HepG2 (cell line): ENCODE results near the gene B4GALT7. TPM values are rescaled to one million over a fixed set of nuclear protein-coding genes. Genes with fewer than 3 reads are reported as not detected.
A peak's percentile ranks its signal among the peaks of the same experiment; 100 is the strongest.

ENCODE experiments used
- AKAP8 ChIP-seq: sonication (generic); formaldehyde crosslinking; IDR thresholded peaks from 2 replicates; pipeline ENCODE4 v1.5.1; 2020; ENCODE audit warnings: mild to moderate bottlenecking, missing genetic modification reagents
- FOXJ3 ChIP-seq: sonication (generic); formaldehyde crosslinking; IDR thresholded peaks from 2 replicates; pipeline ENCODE4 v1.4.0; 2020; ENCODE audit warnings: missing genetic modification reagents, mild to moderate bottlenecking, borderline replicate concordance
- MEF2D ChIP-seq: sonication (generic); formaldehyde crosslinking; IDR thresholded peaks from 2 replicates; pipeline ENCODE4 v1.5.1; 2020; ENCODE audit warnings: mild to moderate bottlenecking, missing genetic modification reagents
- MIER2 ChIP-seq: IDR thresholded peaks from 2 replicates; pipeline ENCODE4 v1.6.1; 2016; ENCODE audit warnings: missing biosample characterization, missing genetic modification reagents
- MIXL1 ChIP-seq: IDR thresholded peaks from 2 replicates; pipeline ENCODE4 v1.6.1; 2016
- MXD4 ChIP-seq: IDR thresholded peaks from 2 replicates; pipeline ENCODE4 v1.6.1; 2016; ENCODE audit warnings: mild to moderate bottlenecking, missing biosample characterization, missing genetic modification reagents
- RARA ChIP-seq: IDR thresholded peaks from 2 replicates; pipeline ENCODE4 v1.6.1; 2016; ENCODE audit warnings: missing genetic modification reagents, missing compliant biosample characterization
- RFXANK ChIP-seq: IDR thresholded peaks from 2 replicates; pipeline ENCODE4 v1.6.1; 2016
- SALL1 ChIP-seq: sonication (generic); formaldehyde crosslinking; IDR thresholded peaks from 2 replicates; pipeline ENCODE4 v1.8.0; 2022; ENCODE audit warnings: mild to moderate bottlenecking, missing genetic modification reagents
- TARDBP ChIP-seq: sonication (generic); formaldehyde crosslinking; IDR thresholded peaks from 2 replicates; pipeline ENCODE4 v1.8.0; 2022; ENCODE audit warnings: mild to moderate bottlenecking, missing genetic modification reagents
- YEATS4 ChIP-seq: sonication (generic); formaldehyde crosslinking; IDR thresholded peaks from 2 replicates; pipeline ENCODE4 v1.4.0; 2020; ENCODE audit warnings: missing genetic modification reagents, borderline replicate concordance
- ZNF256 ChIP-seq: sonication (generic); formaldehyde crosslinking; conservative IDR thresholded peaks from 2 replicates; pipeline ENCODE4 v1.4.0; 2020; ENCODE audit warnings: missing genetic modification reagents
- ZNF878 ChIP-seq: sonication (generic); formaldehyde crosslinking; IDR thresholded peaks from 2 replicates; pipeline ENCODE4 v1.8.1; 2023; ENCODE audit warnings: mild to moderate bottlenecking, missing genetic modification reagents, moderate library complexity
- polyA plus RNA-seq, 8 experiments: library from polyadenylated mRNA; depleted of rRNA in 3 of 8; stranded (reverse) in 7 of 8; unstranded in 1 of 8; fragments of >200 nt; fragmentation: Illumina TruSeq in 4 of 8; extraction: Trizol in 4 of 8; gene quantifications; 2 replicates each; pipeline versions ENCODE4 v1.2.1 to v1.2.3, GENCODE V29; 2011 to 2016; ENCODE audit warnings: low read depth in 4 of 8, missing spikeins in 1 of 8, mixed read lengths in 1 of 8; ENCODE audit not compliant: insufficient read depth in 1 of 8
- total RNA-seq, 5 experiments: library from RNA; depleted of rRNA; stranded (reverse); fragments of >200 nt; fragmentation: Illumina TruSeq; extraction: Trizol; gene quantifications; 2 replicates each; pipeline ENCODE4 v1.2.3, GENCODE V29; 2016; ENCODE audit warnings: low read depth in 1 of 5
- TF ChIP-seq, protein P1 (sequence below): sonication (generic); formaldehyde crosslinking; IDR thresholded peaks from 2 replicates; pipeline ENCODE4 v1.4.0; 2020; ENCODE audit warnings: missing genetic modification reagents
- TF ChIP-seq, protein P2 (sequence below): sonication (generic); formaldehyde crosslinking; IDR thresholded peaks from 2 replicates; pipeline ENCODE4 v1.4.0; 2020; ENCODE audit warnings: missing genetic modification reagents, borderline replicate concordance
- TF ChIP-seq, protein P3 (sequence below): sonication (generic); formaldehyde crosslinking; IDR thresholded peaks from 2 replicates; pipeline ENCODE4 v1.5.1; 2020; ENCODE audit warnings: mild to moderate bottlenecking, missing genetic modification reagents, borderline replicate concordance
- TF ChIP-seq, protein P4 (sequence below): sonication (generic); formaldehyde crosslinking; IDR thresholded peaks from 2 replicates; pipeline ENCODE4 v1.4.0; 2020; ENCODE audit warnings: missing genetic modification reagents
- TF ChIP-seq, protein P5 (sequence below): IDR thresholded peaks from 2 replicates; pipeline ENCODE4 v1.6.1; 2016

The B4GALT7 gene
- total and polyA plus RNA-seq, 2 of the 13 experiments (the other 11 are each of a cell fraction or from before 2014, with no cell fraction given), result 16.4 to 20.5 TPM

DNA sequence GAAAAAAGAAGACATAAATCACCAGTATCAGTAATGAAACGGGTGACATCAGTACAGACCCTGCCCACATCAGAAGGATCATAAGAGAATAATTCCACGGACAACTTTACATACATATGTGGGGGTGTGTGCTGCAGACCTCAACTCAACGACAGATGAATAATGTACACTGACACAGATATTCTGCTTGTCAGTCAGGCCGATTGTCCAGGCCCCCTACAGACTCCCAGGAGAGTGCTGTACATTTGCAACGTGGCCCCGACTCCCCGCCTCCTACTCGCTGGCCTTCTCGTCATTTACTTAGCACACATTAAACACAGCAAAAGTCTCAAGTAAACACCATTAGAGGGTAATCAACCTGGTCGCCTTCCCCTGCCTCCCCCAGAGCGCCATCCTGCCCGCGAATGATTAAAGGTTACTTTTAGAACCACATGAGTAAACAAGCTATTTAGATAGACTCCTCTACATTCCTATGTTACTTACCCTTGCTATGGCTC lies 11.5 kb upstream of the B4GALT7 start (continued):
- TF ChIP-seq, protein P1, sequence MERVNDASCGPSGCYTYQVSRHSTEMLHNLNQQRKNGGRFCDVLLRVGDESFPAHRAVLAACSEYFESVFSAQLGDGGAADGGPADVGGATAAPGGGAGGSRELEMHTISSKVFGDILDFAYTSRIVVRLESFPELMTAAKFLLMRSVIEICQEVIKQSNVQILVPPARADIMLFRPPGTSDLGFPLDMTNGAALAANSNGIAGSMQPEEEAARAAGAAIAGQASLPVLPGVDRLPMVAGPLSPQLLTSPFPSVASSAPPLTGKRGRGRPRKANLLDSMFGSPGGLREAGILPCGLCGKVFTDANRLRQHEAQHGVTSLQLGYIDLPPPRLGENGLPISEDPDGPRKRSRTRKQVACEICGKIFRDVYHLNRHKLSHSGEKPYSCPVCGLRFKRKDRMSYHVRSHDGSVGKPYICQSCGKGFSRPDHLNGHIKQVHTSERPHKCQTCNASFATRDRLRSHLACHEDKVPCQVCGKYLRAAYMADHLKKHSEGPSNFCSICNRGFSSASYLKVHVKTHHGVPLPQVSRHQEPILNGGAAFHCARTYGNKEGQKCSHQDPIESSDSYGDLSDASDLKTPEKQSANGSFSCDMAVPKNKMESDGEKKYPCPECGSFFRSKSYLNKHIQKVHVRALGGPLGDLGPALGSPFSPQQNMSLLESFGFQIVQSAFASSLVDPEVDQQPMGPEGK (CRISPR knock-in tag), result peak; percentile 76
- TF ChIP-seq MXD4 (CRISPR knock-in tag) (peak; percentile 60; the same call in 1 of the 2 replicates), ZNF256 (no peak), ZNF878 (CRISPR knock-in tag) (peak; percentile 78), MIXL1 (CRISPR knock-in tag) (peak; percentile 82), YEATS4 (CRISPR knock-in tag) (0 out of 2 replicates have a peak, but pooled peaks have one; percentile 42), AKAP8 (no peak), RFXANK (CRISPR knock-in tag) (0 out of 2 replicates have a peak, but pooled peaks have one; percentile 25), RARA (peak; percentile 73), TARDBP (peak; percentile 50; the same call in 1 of the 2 replicates), SALL1 (CRISPR knock-in tag) (peak; percentile 83), MEF2D (CRISPR knock-in tag) (peak; percentile 66), FOXJ3 (peak; percentile 75; the same call in 1 of the 2 replicates), MIER2 (CRISPR knock-in tag) (peak; percentile 78; the same call in 1 of the 2 replicates)
- TF ChIP-seq, protein P2, sequence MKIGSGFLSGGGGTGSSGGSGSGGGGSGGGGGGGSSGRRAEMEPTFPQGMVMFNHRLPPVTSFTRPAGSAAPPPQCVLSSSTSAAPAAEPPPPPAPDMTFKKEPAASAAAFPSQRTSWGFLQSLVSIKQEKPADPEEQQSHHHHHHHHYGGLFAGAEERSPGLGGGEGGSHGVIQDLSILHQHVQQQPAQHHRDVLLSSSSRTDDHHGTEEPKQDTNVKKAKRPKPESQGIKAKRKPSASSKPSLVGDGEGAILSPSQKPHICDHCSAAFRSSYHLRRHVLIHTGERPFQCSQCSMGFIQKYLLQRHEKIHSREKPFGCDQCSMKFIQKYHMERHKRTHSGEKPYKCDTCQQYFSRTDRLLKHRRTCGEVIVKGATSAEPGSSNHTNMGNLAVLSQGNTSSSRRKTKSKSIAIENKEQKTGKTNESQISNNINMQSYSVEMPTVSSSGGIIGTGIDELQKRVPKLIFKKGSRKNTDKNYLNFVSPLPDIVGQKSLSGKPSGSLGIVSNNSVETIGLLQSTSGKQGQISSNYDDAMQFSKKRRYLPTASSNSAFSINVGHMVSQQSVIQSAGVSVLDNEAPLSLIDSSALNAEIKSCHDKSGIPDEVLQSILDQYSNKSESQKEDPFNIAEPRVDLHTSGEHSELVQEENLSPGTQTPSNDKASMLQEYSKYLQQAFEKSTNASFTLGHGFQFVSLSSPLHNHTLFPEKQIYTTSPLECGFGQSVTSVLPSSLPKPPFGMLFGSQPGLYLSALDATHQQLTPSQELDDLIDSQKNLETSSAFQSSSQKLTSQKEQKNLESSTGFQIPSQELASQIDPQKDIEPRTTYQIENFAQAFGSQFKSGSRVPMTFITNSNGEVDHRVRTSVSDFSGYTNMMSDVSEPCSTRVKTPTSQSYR (CRISPR knock-in tag), result peak; percentile 60; the same call in 1 of the 2 replicates
- TF ChIP-seq, protein P3, sequence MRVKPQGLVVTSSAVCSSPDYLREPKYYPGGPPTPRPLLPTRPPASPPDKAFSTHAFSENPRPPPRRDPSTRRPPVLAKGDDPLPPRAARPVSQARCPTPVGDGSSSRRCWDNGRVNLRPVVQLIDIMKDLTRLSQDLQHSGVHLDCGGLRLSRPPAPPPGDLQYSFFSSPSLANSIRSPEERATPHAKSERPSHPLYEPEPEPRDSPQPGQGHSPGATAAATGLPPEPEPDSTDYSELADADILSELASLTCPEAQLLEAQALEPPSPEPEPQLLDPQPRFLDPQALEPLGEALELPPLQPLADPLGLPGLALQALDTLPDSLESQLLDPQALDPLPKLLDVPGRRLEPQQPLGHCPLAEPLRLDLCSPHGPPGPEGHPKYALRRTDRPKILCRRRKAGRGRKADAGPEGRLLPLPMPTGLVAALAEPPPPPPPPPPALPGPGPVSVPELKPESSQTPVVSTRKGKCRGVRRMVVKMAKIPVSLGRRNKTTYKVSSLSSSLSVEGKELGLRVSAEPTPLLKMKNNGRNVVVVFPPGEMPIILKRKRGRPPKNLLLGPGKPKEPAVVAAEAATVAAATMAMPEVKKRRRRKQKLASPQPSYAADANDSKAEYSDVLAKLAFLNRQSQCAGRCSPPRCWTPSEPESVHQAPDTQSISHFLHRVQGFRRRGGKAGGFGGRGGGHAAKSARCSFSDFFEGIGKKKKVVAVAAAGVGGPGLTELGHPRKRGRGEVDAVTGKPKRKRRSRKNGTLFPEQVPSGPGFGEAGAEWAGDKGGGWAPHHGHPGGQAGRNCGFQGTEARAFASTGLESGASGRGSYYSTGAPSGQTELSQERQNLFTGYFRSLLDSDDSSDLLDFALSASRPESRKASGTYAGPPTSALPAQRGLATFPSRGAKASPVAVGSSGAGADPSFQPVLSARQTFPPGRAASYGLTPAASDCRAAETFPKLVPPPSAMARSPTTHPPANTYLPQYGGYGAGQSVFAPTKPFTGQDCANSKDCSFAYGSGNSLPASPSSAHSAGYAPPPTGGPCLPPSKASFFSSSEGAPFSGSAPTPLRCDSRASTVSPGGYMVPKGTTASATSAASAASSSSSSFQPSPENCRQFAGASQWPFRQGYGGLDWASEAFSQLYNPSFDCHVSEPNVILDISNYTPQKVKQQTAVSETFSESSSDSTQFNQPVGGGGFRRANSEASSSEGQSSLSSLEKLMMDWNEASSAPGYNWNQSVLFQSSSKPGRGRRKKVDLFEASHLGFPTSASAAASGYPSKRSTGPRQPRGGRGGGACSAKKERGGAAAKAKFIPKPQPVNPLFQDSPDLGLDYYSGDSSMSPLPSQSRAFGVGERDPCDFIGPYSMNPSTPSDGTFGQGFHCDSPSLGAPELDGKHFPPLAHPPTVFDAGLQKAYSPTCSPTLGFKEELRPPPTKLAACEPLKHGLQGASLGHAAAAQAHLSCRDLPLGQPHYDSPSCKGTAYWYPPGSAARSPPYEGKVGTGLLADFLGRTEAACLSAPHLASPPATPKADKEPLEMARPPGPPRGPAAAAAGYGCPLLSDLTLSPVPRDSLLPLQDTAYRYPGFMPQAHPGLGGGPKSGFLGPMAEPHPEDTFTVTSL (CRISPR knock-in tag), result peak; percentile 59; the same call in 1 of the 2 replicates
- TF ChIP-seq, protein P4, sequence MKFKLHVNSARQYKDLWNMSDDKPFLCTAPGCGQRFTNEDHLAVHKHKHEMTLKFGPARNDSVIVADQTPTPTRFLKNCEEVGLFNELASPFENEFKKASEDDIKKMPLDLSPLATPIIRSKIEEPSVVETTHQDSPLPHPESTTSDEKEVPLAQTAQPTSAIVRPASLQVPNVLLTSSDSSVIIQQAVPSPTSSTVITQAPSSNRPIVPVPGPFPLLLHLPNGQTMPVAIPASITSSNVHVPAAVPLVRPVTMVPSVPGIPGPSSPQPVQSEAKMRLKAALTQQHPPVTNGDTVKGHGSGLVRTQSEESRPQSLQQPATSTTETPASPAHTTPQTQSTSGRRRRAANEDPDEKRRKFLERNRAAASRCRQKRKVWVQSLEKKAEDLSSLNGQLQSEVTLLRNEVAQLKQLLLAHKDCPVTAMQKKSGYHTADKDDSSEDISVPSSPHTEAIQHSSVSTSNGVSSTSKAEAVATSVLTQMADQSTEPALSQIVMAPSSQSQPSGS, result peak; percentile 64; the same call in 1 of the 2 replicates
- TF ChIP-seq, protein P5, sequence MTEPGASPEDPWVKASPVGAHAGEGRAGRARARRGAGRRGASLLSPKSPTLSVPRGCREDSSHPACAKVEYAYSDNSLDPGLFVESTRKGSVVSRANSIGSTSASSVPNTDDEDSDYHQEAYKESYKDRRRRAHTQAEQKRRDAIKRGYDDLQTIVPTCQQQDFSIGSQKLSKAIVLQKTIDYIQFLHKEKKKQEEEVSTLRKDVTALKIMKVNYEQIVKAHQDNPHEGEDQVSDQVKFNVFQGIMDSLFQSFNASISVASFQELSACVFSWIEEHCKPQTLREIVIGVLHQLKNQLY (CRISPR knock-in tag), result peak; percentile 69; the same call in 1 of the 2 replicates
